ENCODE results near the gene CEP57. TPM values are rescaled to one million over a fixed set of nuclear protein-coding genes. Genes with fewer than 3 reads are reported as not detected.

The CEP57 gene
- total RNA-seq, 1 experiment from 2014 or later: 125 TPM

DNA sequence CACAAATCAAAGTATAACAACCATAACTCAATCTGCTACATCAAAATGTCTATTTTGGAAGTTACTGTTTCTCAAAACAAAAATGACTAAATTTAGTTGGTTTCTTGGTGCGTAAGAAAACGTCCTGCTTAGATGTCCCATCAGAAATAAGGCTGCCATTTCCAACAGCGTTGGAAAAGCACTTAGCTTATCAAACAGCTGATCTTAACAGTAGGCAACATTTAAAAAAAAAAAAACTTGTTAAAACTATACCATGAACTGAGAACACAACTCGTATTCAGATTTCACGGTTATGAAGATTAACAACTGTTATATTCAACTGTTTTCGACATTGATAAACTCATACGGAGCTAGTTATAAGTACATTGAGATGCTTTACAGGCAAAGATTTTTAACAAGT, 2.4 kb downstream of the CEP57 start:
- ChIA-PET POLR2A (no interaction called here), CTCF (interaction anchor here (0.6 kb wide), 1 partner anchor 52 kb away, joined by 3 read pairs; no protein-coding TSS in a partner anchor)
- Mint-ChIP-seq H3K27me3 (ENCODE audit: insufficient read depth, unreplicated experiment) (no peaks in the 10 kb centered on the region), H3K4me3 (ENCODE audit: unreplicated experiment) (no peak overlapping the region), H3K4me1 (ENCODE audit: low read depth, unreplicated experiment) (peaks cover 23% of the 10 kb centered on the region), H3K36me3 (ENCODE audit: insufficient read depth, unreplicated experiment) (peaks cover 27% of the 10 kb centered on the region), H3K9me3 (ENCODE audit: unreplicated experiment) (no peaks in the 10 kb centered on the region), H3K27ac (ENCODE audit: unreplicated experiment) (no peak overlapping the region)
- Histone ChIP-seq H3K27me3 (replicated peaks; ENCODE audit: control insufficient read depth, insufficient read depth, low read length) (no peaks in the 10 kb centered on the region), H3K4me3 (ENCODE audit: low read depth, low read length) (no peak overlapping the region), H3K36me3 (ENCODE audit: control insufficient read depth, insufficient read depth, low read length) (no peaks in the 10 kb centered on the region), H3K9me3 (no peaks in the 10 kb centered on the region), H3K4me1 (peaks cover 19% of the 10 kb centered on the region; the same call in 1 of the 2 replicates)
- BruUV-seq (replicated peaks): no TSS peak
- no peak for TF ChIP-seq CTCF (IDR thresholded peaks at IDR 0.05; ENCODE audit: insufficient read depth in 1 of 2, low read depth in 1 of 2, low read length in 1 of 2, severe bottlenecking in 1 of 2, unreplicated experiment in 1 of 2)
- no peak for DNase-seq
- intact Hi-C loops (cut with micrococcal nuclease; ENCODE audit: unreplicated experiment): loop anchor here (5.0 kb wide), 1 partner anchor 725 kb away; the partner anchor contains the start of gene SRSF8

DNA sequence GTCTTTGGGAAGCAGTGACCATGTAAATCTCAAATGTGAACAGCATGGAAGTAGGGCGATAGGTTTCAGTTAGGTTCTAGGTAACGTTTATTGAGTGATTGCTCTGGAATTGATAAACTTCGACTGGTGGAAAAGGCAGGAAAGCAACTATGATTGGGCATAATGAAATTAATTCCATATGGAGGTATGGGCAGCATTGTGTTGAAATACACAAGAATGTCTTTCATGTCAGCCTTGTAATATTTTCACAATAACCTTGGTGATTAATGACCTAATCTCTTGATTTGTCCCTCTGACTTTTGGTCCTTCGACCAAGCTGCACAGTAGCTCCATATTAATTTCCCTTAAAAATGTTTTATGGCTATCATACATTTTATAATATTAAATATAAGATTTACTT, 2.8 kb downstream of the CEP57 start:
- POLR2A ChIA-PET: no interaction called here
- Mint-ChIP-seq H3K4me3 (ENCODE audit: unreplicated experiment) (no peak overlapping the region), H3K9me3 (ENCODE audit: unreplicated experiment) (no peaks in the 10 kb centered on the region), H3K4me1 (ENCODE audit: low read depth, unreplicated experiment) (peaks cover 20% of the 10 kb centered on the region), H3K36me3 (ENCODE audit: insufficient read depth, unreplicated experiment) (peaks cover 24% of the 10 kb centered on the region), H3K27ac (ENCODE audit: unreplicated experiment) (no peak overlapping the region), H3K27me3 (ENCODE audit: insufficient read depth, unreplicated experiment) (no peaks in the 10 kb centered on the region)
- BruUV-seq (replicated peaks): no TSS peak
- no peaks in the 10 kb centered on the region for H3K27me3 ChIP-seq (replicated peaks; ENCODE audit: control insufficient read depth, insufficient read depth, low read length)
- no peaks in the 10 kb centered on the region for H3K36me3 ChIP-seq (ENCODE audit: control insufficient read depth, insufficient read depth, low read length)
- H3K9me3 ChIP-seq: no peaks in the 10 kb centered on the region
- peaks cover 15% of the 10 kb centered on the region; the same call in 1 of the 2 replicates for H3K4me1 ChIP-seq
- intact Hi-C loops (cut with micrococcal nuclease; ENCODE audit: unreplicated experiment): loop anchor here (5.0 kb wide), 1 partner anchor 726 kb away; the partner anchor contains the start of gene SRSF8
- no peak for DNase-seq
- no peak for TF ChIP-seq CTCF (IDR thresholded peaks at IDR 0.05; ENCODE audit: insufficient read depth in 1 of 2, low read depth in 1 of 2, low read length in 1 of 2, severe bottlenecking in 1 of 2, unreplicated experiment in 1 of 2)
- no peak overlapping the region for H3K4me3 ChIP-seq (ENCODE audit: low read depth, low read length)
- CTCF ChIA-PET: interaction anchor here (0.6 kb wide), 1 partner anchor 52 kb away, joined by 3 read pairs; no protein-coding TSS in a partner anchor

DNA sequence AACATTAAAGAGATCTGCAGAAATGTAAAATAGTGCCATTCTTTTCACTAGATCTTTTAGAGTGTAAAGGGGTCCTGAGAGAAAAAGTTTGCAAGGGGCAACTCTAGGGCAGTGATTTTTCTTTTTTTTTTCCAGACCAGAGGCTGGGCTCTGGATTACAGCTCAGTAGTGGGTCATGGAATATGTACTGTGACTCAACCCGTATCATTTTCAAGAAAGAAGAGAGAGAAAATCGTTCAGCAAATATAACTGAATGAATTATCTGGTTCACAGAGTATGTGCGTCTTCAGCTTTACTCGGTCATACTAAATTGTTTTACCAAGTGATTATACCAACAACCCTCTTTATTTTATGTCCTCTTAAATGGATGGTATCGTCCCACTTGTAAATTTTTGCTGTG, 3.8 kb downstream of the CEP57 start:
- CTCF ChIA-PET: no interaction called here
- Histone ChIP-seq H3K4me1 (0 out of 2 replicates have a peak, but pooled peaks cover 10% of the 10 kb centered on the region), H3K4me3 (ENCODE audit: low read depth, low read length) (no peak overlapping the region), H3K9me3 (no peaks in the 10 kb centered on the region), H3K36me3 (ENCODE audit: control insufficient read depth, insufficient read depth, low read length) (no peaks in the 10 kb centered on the region), H3K27me3 (replicated peaks; ENCODE audit: control insufficient read depth, insufficient read depth, low read length) (no peaks in the 10 kb centered on the region)
- no peak for DNase-seq
- H3K36me3 Mint-ChIP-seq (ENCODE audit: insufficient read depth, unreplicated experiment): peaks cover 20% of the 10 kb centered on the region
- POLR2A ChIA-PET: no interaction called here
- intact Hi-C loops (cut with micrococcal nuclease; ENCODE audit: unreplicated experiment): loop anchor here (5.0 kb wide), 1 partner anchor 727 kb away; the partner anchor contains the start of gene SRSF8
- no peak overlapping the region for H3K27ac Mint-ChIP-seq (ENCODE audit: unreplicated experiment)
- peaks cover 15% of the 10 kb centered on the region for H3K4me1 Mint-ChIP-seq (ENCODE audit: low read depth, unreplicated experiment)
- no peak overlapping the region for H3K4me3 Mint-ChIP-seq (ENCODE audit: unreplicated experiment)
- H3K9me3 Mint-ChIP-seq (ENCODE audit: unreplicated experiment): no peaks in the 10 kb centered on the region
- H3K27me3 Mint-ChIP-seq (ENCODE audit: insufficient read depth, unreplicated experiment): no peaks in the 10 kb centered on the region
- BruUV-seq (replicated peaks): no TSS peak
- no peak for TF ChIP-seq CTCF (IDR thresholded peaks at IDR 0.05; ENCODE audit: insufficient read depth in 1 of 2, low read depth in 1 of 2, low read length in 1 of 2, severe bottlenecking in 1 of 2, unreplicated experiment in 1 of 2)

Data from Caco-2 (cell line).